HS-5 (cell line): ENCODE data around the gene TTC23.
A peak's percentile ranks its signal among the peaks of the same experiment; 100 is the strongest.
"Not testable (repeated sequence)": the region's sequence is repeated elsewhere in the genome, so short reads cannot be mapped to it uniquely, and the experiment has no call there.

ENCODE experiments used
- DNase-seq: peaks from one replicate; pipeline ENCODE4 v3.0.0-alpha.2; 2012; ENCODE audit warnings: low read depth

The TTC23 gene

DNA sequence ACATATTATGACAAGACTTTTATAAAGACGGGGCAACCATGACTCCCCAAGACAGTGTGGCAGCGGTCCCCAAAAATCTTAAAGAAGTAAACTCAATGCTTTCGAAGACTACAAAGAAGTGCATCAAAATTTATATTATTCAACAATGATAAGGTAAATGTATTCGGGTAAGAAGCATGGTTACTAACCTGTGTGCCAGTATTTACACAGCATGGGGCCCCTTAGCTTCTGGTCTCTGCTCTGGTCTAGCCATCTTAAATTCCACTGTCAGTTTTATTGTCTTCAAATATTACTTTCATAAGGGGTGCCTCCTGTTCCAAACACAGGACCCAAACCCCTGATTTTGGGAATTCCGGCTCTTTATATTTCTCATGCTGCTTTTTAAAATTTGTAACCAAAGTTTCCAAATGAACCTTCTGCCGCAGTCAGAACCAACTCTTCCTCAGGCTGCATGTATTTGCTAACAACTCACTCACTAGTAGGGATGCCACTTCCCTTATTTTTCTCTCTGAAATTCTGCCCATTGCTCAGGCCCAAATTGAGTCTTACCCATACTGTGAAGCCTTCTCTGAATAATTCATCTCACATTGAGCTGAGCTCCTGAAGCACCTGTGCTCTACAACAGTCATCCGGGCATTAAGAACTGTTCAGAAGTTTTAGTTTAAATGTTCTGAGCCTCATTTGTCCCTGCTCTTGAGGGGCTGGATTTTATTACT lies 1.2 kb downstream of the TTC23 start:
- DNase-seq, result no peak

DNA sequence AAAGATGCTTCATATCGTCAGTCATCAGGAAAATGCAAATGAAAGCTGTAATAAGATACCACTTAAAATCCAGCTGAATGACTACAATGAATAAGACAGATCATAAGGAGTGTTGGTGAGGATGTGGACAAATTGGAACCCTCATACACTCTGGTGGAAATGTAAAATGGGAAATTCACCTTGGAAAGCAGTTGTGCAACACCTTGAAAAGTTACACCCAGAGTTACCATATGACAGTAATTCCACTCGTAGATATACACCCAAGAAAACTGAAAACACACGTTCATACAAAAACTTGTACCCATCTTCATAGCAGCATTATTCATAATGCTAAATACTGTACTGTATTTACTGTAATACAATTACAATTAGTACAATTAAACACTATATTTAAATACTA lies 2.3 kb downstream of the TTC23 start:
- no peak for DNase-seq

DNA sequence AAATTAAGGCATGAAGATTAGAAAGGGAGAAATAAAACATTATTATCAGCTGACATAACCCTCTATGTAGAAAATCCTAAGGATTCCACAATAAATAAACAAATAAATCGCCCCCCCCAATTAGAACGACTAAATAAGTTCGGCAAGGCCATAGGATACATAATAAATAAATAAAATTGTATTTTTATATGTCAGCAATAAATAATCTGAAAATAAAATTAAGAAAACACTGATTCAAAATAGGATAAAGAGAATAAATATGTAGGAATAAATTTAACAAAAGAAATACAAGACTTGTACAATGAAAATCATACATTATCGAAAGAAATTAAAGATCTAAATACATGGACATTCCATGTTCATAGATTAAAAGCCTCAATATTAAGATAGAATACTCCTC lies 5.1 kb downstream of the TTC23 start:
- DNase-seq, result no peak

DNA sequence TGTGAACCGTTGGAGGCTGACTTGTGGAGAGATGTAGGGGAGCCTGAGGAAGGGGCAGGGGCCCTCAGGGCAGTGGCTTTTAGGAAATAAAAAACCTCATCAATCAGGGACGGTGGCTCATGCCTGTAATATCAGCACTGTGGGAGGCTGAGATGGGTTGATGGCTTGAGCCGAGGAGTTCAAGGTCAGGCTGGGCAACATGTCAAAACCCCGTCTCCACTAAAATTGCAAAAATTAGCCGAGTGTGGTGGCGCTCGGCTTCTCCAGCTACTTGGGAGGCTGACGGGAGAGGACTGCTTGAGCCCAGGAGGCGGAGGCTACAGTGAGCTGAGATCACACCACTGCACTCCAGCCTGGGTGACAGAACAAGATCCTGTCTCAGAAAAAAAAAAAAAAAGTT lies 7.6 kb downstream of the TTC23 start:
- no peak for DNase-seq

DNA sequence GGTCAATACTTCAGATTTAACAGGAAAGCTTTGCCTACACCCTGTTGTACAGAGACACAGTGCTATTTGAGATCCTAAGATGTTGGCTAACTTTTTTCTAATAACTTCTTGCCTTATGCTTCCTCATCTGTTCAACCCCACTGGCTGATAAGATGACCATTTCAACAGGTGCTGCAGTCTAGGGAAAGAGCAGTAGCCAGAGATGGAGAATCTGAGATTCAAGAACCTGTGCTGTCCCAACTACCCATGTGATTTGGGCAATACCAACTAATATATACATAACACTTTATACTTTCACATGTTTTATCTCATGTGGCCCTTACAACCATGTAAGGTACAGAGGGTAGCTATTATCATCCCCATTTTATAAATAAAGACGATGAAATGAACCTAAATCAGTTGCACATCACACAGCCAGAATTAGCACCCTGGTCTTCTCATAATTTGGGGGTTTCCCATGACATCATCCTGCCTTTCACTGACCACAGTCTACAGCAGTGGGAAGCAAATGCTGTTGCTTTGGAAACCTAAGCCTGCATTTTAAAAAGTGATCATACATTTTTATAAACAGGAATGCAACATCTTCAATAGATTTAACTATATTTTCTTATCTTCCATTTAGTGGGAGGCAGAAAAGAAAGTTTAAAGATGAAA lies 9.7 kb downstream of the TTC23 start:
- no peak for DNase-seq

DNA sequence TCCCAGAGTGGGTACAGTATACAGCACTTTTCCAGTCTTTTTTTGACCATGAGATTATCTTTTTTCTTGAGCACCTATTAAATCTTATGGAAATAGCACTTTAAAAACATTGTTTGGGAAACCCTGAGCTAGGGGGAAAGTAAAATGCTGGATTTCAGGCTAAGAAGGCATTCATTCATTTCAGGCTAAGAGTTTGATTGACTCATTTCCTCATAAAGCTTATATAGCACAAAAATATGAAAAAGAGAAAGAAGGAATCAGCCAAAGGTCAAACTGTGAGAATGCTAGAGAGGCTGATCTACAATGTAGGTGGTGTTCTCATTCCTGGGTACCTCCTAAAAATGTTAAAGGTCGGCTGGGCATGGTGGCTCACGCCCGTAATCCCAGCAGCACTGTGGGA lies 10.5 kb downstream of the TTC23 start:
- no peak for DNase-seq

DNA sequence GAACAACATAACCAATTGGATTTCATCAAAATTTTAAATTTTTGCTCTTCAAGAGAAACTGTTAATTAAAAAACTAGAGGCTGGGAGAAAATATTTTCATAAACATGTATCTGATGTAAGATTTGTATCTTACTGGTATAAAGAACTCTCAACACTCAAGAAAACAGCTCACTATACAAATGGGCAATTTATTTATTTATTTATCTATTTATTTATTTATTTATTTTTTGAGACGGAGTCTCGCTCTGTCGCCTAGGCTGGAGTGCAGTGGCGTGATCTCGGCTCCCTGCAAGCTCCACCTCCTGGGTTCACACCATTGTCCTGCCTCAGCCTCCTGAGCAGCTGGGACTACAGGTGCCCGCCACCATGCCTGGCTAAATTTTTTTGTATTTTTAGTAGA lies 15.2 kb downstream of the TTC23 start:
- DNase-seq, result not testable (repeated sequence)

DNA sequence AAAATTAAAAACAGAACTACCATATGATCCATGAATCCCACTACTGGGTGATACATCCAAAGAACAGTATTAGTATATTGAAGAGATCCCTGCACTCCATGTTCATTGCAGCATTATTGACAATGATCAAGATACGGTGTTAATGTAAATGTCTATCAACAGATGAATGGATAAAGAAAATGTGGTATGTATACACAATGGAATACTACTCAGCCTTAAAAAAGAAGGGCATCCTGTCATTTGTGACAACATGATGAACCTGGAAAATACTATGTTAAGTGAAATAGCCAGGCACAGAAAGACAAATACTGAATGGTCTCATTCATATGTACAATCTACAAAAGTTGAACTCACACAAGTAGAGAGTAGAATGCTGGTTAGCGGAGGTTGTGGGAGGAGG lies 16.6 kb downstream of the TTC23 start:
- DNase-seq, result no peak

DNA sequence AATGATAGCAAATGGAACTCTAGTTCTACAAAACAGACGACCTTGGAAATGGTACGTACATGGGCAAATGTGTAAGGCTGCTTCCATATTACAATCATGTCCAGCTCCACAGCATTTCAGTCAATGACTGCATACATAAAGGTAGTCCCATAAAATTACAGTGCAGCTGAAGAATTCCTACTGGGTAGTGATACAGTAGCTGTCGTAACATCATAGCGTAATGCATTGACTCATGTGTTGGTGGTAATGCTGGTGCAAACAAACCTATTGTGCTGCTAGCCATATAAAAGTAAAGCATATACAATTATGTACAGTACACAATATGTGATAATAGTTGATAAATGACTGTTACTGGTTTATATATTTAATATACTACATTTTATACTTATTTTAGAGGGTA lies 18.5 kb downstream of the TTC23 start:
- no peak for DNase-seq

DNA sequence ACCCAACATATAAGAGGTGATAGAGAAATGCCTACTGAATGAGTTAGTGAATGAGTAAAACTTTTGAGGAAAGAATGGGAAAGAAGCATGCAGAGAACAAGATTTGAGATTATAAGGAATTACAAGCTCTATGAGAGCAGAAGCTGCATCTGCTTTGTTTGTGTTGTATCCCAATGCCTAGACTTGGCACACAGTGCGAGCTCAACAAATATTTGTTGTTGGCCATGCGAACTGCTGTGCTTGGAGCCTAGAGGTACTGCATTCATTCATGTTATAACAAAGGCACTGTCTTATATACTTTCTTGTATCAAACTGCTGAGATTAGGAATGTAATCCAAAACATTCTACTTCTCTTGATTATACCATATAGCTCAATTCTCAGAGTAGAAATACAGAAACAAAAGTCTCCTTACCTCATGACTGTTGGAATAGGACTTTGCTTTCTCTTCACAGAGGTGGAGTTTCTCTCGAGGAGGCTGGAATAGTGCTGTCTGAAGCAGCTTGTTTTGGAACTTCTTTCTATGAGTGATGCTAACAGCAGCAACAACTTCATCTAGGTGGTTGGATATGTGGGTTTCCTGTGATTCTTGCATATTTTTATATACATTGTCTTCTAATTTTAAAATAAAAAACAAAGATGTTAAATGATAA lies 21.1 kb downstream of the TTC23 start:
- no peak for DNase-seq

DNA sequence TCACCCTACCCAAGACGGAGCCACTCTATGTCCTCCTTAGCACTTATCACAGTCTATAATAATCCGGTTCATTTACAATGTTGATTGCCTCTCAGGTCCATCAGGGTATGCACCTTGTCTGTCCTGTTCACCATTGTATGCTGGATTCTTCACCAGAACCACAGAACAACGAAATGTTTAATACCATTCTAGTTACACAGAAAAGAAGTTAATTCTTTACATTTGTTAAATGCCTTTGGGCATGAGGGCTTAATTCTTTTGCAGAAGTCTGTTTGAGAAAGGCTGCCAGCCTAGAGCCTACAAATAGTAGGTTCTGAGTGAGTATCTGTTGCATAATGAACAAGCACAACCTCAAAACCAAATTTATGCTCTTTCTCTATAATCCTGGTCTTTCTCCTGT lies 22.6 kb downstream of the TTC23 start:
- no peak for DNase-seq

DNA sequence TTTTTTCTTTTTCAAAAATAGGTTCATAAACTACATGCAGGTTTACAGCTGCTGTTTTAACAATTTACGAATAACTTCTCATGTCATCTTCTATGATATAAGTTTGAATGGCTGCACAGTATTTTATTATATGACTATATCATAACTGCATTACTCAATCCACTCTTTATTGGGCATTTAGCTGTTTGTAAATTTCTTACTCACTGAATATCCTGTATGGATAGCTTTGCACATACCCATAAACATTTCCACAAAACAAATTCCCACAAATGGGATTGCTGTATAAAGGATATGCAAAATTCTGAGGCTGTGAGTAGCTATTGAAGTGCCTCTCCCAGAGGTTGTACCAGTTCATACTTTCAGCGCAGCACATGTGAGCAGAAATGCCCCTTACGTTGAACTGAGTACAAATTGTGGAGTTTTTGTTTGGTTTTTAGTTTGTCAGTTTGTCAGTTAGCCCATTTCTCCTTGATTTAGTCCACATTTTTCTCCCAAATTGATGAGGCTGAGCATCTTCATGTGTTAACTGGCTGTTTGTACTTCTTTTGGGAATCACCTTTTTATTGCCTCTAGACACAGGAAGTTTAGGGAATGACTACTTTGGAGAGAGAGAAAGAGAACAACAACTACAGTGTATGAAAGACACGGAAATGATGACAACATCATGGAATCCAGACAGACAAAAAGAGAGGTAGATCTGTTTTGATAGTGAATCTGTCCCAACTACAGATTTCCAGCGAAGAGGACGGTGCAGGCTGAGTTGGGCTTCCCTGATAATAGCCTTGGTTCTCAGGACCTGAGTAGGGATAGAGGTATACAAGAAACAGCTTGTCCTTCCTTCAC lies 24.8 kb downstream of the TTC23 start:
- no peak for DNase-seq

DNA sequence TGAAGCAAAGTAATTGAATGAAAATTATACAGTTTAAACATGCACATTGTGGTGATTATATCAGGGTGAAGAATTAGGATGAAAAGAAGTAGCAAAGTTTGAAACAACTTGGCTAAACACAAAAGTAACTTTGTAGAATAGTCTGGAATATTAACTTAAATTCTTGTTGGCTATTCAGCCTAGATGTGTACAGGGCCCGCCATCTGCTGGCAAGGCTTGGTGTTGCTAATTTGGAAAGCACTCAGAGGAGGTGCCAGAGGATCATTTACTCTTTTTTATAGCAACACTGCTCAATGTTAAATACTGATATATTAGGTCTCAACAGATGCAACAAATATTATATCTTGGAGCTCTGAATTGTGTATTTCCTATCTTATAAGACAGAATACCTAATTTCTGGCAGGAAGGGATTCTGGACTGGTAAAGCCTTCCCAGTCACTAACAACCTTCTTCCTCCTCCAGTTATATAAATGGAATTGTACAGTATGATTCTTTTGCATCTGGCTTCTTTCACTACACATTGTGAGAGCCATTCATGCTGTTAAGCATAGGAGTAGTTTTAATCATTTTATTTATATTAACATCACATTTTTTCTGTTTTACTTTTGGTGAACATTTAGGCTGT lies 36.1 kb downstream of the TTC23 start:
- peak; percentile 30 for DNase-seq

DNA sequence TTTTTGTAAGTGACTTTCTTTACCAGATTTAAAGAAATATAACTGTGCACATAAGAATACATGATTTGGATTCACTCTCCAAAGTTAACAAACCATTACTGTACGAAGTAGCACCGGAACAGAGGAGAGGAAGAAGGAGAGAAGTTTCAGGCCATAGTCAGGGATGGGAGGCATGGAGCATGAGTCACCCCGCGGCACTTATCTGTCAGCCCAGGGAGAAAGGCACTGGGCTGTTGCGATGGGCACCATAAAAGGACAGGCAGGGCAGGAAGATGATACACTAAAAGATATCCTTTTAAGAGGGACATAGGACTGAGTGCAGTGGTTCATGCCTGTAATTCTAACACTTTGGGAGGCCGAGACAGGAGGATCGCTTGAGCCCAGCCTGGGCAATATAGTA lies 37.0 kb downstream of the TTC23 start:
- DNase-seq, result no peak

DNA sequence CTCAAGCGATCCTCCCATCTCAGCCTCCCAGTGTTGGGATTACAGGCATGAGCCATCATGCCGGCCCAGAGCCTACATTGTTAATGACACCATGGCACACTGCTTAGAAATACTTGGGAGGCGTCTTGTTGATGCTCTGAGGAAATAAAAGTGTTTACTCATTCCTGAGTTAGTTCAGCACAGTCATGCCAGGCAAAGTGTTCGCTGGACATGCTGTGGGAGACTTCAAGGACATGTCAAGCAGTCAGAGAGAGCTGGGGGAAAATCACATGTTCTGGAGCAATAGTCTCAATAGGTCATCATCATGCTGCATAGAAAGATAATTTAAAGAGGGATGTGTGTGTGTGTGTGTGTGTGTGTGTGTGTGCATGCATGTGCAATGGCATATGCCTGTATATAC lies 37.5 kb downstream of the TTC23 start:
- no peak for DNase-seq

DNA sequence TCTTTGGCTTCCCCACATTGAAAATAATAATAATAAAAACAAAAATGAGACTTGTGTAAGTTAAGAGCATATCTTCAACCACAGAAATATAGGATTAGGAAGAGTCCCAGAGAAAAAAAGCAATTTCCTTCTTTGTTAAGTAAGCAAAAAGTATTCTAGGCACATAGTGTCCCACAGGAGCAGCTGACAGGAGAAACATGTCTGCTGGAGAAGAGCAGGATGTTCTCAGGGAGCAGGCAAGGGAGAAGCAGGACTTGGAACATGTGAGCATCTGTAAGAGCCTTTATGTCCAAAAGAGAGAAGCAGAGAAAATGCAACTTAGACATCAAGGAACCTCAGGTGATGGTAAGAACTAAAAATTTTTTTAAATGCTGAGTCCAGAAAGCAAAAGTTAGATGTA lies 39.0 kb downstream of the TTC23 start:
- no peak for DNase-seq

DNA sequence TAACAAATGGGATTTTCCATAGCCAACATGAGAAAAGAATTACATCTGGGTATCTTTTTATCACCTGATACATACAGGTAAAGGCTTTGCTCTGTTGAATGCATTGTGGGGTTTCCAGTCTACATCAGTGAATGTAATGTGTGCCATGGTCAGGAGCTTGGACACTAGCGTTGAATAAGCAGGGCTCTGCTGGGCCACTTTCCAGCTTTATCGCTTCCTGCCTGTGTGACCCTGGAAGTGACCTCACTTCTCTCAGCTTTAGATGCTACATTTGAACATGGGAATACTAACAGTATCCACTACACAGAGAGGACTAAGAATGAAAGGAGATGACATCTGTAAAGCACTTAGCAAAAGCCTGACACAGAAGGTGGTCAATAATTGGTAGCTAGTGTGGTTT lies 40.1 kb downstream of the TTC23 start:
- DNase-seq, result no peak

DNA sequence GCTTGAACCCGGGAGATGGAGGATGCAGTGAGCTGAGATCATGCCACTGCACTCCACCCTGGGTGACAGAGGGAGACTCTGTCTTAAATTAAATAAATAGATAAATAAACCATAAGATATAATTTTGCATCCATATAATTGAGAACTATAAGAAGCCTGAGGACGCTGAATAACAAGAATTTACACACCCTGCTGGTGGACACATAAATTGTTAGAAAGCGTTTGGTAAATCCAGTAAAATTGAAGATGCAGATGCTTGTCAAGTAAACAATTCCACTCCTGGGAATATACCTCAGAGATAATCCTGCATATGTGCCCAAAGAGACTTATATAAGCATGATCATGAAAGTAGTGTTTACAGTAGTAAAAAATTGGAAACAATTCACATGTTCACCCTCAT lies 41.7 kb downstream of the TTC23 start:
- DNase-seq, result no peak

DNA sequence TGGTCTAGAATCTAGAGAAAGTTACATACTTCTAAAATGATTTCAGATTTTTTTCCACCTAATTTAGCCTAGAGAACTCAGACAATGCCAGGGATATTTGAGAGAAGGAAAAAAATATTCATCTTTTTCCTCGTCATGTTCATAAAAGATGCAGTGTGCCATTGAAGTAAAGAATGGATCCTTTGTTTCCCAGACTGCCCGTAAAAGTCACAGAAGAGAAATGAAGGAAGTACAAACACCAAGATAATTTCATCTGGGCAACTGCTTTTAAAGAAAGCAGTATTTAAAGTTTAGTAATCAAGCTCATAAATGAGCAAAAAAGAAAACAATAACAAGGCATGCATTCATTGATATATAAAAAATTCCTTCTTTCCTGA lies 47.2 kb downstream of the TTC23 start:
- no peak for DNase-seq

DNA sequence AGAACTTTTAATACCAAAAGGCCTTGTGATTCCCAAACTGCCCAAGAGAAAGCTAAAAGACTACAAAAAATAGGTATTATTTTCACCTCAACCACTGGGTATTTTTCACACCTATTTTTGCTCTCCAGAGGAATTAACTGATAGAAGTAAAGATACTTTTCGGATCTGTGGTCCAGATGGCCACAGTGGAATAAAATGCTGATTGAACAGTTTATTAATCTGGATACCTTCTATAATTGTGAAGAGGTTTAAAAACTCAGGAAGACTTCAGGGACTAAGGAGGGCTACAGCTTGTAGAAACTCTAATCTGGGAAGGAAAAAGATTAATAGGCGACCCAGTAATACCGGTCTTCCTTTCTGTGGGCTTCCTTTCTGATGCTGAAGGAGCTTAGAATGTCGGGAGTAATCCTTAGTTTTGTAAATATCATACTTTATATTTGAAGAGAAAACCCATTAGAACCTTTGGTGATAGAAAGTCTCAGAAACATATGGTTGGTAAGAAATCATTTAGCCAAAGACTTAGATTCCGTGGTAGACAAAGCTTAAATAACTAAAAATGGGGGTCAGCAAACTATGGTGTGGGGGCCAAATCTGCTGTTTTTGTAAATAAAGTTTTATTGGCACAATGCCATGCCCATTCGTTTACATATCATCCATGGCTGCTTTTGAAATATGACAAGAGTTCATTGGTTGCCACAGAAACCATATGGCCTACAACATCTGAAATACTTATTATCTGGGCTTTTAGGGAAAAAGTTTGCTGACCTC lies 47.8 kb downstream of the TTC23 start:
- DNase-seq, result no peak

DNA sequence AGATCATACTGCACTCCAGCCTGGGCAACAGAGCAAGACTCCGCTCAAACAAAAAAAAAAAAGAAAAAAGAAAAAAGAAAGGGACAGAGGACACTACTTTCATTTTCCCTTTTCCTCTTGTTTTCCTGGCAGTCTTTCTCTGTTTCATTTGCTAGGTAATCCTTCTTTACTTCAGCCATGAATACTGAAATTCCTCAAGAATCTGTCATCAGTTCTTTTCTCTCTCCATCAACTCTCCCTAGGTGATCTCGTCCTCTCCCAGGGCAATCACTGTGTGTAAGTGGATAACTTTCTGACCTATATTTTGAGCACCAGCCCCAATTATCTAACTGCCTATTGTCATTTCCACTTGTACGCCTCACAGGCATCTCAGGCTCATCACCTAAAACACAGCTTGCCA lies 51.5 kb downstream of the TTC23 start:
- DNase-seq, result no peak

DNA sequence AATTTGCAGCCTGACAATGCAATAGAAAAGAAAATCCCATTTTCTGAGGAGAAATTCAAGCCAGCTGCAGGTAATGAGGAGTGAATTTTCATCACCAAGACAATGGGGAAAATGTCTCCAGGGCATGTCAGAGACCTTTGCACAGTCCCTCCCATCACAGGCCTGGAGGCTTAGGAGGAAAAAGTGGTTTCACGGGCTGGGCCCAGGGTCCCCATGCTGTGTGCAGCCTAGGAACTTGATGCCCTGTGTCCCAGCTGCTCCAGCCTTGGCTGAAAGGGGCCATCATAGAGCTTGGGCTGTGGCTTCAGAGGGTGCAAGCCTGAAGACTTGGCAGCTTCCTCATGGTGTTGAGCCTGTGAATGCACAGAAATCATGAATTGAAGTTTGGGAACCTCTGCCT lies 57.2 kb downstream of the TTC23 start:
- DNase-seq, result not testable (repeated sequence)
